Measurements from ENCODE around the gene MAP7.

Gene MAP7

DNA sequence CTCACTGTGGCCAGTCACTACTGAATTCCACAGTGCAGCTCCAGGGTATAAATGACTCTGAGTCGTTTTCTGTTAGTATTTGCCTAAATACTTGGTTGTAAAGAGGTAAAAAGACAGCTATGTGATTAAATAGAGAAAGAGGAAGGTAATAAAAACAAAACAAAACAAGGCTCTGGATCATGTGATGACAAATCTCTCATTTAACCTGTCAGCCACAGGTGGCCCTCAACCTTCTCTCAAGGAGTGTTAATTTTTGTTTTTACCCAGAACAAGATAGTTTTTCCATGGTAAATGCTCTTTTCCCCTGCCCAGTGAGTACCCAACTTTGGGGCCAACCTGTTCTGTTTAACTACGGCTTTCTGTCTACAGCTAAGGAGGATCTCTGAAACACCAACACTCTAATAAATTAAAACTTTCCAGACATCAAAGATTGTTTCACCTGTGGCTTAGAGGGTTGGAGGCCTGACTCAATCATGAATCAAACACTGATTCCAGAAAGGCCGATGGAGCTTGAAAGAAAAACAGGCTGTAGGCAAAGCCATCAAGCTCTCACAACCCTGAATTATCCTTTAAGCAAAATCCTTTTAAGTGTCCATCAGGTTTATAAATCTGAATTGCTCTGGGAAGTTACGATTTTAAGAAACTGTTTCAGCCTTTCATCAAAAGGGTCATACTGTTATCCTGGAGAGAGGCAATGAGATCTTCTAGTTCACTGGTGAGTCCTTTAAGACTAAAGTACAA, 179.1 kb downstream of the MAP7 start:
- Histone ChIP-seq H3K36me3 (ENCODE audit: control insufficient read depth, insufficient read depth, low read length) (no peaks in the 10 kb centered on the region), H3K4me3 (ENCODE audit: low read length) (no peak overlapping the region), H3K9ac (ENCODE audit: low read length) (no peak overlapping the region), H3K27me3 (ENCODE audit: control insufficient read depth, insufficient read depth, low read length) (no peaks in the 10 kb centered on the region), H3K4me1 (ENCODE audit: control insufficient read depth, insufficient read depth, low read length) (peaks cover 3% of the 10 kb centered on the region), H3K27ac (ENCODE audit: low read depth, low read length) (no peak overlapping the region)

DNA sequence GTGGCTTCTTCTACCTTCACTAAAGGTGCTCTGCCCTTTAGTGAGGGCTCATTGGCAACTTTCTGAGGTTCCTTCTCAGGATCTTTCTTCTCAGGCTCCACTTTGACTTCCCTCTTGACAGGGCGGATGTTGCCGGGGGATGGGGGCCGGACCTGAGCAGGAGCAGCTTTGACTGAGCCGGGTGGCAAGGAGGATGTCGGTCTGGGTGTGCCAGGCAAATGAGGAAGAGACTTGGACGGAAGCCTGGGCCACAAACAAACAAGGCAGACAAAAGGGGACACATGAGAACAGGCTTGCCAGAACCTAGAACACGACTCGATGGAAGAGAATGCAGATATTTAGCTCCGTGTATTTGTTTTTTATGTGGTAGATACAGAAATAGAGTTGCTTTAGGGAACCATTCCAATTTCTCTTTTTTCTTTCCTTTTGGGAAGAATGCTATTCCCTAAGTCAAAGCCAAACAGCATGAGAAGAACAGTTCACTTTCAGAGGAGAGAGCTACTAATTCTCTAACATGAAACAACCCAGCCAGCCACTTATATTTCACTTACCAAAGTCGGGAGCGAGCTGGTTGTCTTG, 184.4 kb downstream of the MAP7 start:
- Histone ChIP-seq H3K27me3 (ENCODE audit: control insufficient read depth, insufficient read depth, low read length) (no peaks in the 10 kb centered on the region), H3K27ac (ENCODE audit: low read depth, low read length) (no peak overlapping the region), H3K9ac (ENCODE audit: low read length) (no peak overlapping the region), H3K4me3 (ENCODE audit: low read length) (no peak overlapping the region), H3K36me3 (ENCODE audit: control insufficient read depth, insufficient read depth, low read length) (no peaks in the 10 kb centered on the region), H3K4me1 (ENCODE audit: control insufficient read depth, insufficient read depth, low read length) (no peaks in the 10 kb centered on the region)

DNA sequence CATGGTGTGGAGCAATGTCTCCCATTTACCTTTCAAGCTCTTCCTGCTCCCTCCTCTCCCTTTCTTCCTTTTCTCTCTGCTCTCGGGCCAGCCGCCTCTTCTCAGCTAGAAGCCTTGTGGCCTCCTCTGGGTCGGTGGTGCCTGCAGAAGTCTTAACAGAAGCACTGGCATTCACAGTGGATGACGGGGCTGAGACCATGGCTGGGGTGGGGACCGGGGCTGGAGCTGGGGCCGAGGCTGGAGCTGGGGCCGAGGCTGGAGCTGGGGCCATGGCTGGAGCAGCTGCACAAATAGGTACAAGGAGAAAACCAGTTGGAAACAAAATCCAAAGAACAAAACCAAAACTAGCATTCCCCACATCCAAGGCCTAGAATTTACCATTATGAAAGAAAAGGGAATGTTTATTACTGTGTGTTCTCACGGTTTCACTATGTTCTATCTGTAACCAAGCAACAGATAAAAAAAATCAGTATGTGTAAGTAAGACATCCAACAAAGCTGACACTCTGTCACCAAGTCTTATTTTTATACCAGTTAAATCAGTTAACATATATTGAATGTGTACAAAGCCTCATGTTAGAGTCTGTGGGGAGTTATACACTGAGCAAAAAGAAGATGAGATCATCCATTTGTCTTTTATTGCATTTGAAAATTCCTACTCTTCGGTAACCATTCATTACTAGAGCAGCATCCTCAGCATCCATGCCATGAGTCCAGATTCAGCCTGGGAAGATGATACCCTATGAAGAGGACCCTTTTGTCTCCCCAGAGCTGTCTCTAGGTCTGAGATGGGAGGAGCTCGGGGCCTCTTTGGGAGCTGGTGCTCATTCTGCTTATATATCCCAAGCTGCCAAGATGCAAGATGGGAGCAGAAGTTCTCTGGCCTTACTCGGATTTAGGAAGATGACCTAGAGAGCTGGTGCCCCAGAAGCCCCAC, 187.5 kb downstream of the MAP7 start:
- Histone ChIP-seq H3K9ac (ENCODE audit: low read length) (no peak overlapping the region), H3K27me3 (ENCODE audit: control insufficient read depth, insufficient read depth, low read length) (no peaks in the 10 kb centered on the region), H3K27ac (ENCODE audit: low read depth, low read length) (no peak overlapping the region), H3K4me3 (ENCODE audit: low read length) (no peak overlapping the region), H3K36me3 (ENCODE audit: control insufficient read depth, insufficient read depth, low read length) (no peaks in the 10 kb centered on the region), H3K4me1 (ENCODE audit: control insufficient read depth, insufficient read depth, low read length) (no peaks in the 10 kb centered on the region)

- Histone ChIP-seq H3K4me3 (ENCODE audit: low read length) (no peak overlapping the region), H3K27me3 (ENCODE audit: control insufficient read depth, insufficient read depth, low read length) (no peaks in the 10 kb centered on the region), H3K27ac (ENCODE audit: low read depth, low read length) (no peak overlapping the region), H3K9ac (ENCODE audit: low read length) (no peak overlapping the region), H3K36me3 (ENCODE audit: control insufficient read depth, insufficient read depth, low read length) (no peaks in the 10 kb centered on the region), H3K4me1 (ENCODE audit: control insufficient read depth, insufficient read depth, low read length) (no peaks in the 10 kb centered on the region)
Observed at GRCh38 chr6:136361787-136362186, 188.4 kb downstream of the MAP7 start.

DNA sequence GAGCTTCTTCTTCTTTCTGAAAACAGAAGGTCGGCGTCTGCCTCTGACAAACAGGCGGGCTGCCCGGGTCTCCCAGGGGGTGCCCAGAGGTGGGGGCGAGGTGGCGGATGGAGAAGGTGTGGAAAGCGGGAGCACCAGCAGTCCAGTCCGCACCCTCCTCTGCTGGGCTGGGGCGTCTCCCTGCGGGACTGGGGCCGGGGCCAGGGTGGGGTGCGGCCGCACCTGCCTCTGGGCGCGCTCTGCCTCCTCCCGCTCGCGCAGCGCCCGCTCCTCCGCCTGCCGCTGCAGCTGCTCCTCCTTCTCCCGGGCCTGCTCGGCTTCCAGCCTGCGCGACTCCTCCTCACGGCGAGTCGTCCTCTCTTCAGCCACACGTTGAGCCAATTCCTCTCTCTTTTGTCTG, 189.4 kb downstream of the MAP7 start:
- Histone ChIP-seq H3K36me3 (ENCODE audit: control insufficient read depth, insufficient read depth, low read length) (no peaks in the 10 kb centered on the region), H3K27ac (ENCODE audit: low read depth, low read length) (no peak overlapping the region), H3K9ac (ENCODE audit: low read length) (no peak overlapping the region)

GRCh38 chr6:136359851-136360250, 190.4 kb downstream of the MAP7 start:
- Histone ChIP-seq H3K9ac (ENCODE audit: low read length) (no peak overlapping the region), H3K4me3 (ENCODE audit: low read length) (no peak overlapping the region), H3K27ac (ENCODE audit: low read depth, low read length) (no peak overlapping the region), H3K27me3 (ENCODE audit: control insufficient read depth, insufficient read depth, low read length) (no peaks in the 10 kb centered on the region), H3K4me1 (ENCODE audit: control insufficient read depth, insufficient read depth, low read length) (no peaks in the 10 kb centered on the region), H3K36me3 (ENCODE audit: control insufficient read depth, insufficient read depth, low read length) (no peaks in the 10 kb centered on the region)

More for the DNA sequence above, 189.4 kb downstream of the MAP7 start:
- Histone ChIP-seq H3K27me3 (ENCODE audit: control insufficient read depth, insufficient read depth, low read length) (no peaks in the 10 kb centered on the region), H3K4me3 (ENCODE audit: low read length) (no peak overlapping the region), H3K4me1 (ENCODE audit: control insufficient read depth, insufficient read depth, low read length) (no peaks in the 10 kb centered on the region)

DNA sequence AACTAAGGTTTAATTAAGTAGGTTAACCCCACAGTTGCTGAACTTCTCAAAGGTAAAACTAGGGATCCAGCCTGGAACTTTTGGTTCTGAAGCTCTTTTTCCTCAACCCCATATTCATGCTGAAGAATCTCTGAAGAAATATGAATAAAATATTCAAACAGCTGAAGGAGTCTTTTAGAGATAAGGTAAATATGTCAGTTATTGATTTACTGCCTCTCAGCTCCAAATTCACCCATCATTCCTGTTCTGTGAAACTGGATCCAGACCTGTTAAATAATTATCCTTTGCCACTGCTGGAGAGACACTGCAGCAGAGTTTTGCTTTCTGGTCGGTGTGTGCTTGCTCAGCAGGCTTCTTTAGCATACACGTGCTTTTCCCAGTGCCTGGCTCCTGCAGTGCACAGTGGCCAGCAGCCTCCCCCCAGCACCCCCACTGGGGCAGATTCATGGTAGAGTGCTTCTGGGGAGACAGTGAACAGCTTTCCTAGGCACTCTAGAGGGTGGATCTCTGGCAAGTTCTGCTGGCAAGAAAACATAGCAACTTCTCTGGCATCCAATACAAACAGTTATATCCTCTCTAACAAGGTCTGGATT, 198.6 kb downstream of the MAP7 start:
- Histone ChIP-seq H3K36me3 (ENCODE audit: control insufficient read depth, insufficient read depth, low read length) (no peaks in the 10 kb centered on the region), H3K4me3 (ENCODE audit: low read length) (no peak overlapping the region), H3K4me1 (ENCODE audit: control insufficient read depth, insufficient read depth, low read length) (peaks cover 5% of the 10 kb centered on the region), H3K27me3 (ENCODE audit: control insufficient read depth, insufficient read depth, low read length) (no peaks in the 10 kb centered on the region), H3K9ac (ENCODE audit: low read length) (no peak overlapping the region), H3K27ac (ENCODE audit: low read depth, low read length) (no peak overlapping the region)

DNA sequence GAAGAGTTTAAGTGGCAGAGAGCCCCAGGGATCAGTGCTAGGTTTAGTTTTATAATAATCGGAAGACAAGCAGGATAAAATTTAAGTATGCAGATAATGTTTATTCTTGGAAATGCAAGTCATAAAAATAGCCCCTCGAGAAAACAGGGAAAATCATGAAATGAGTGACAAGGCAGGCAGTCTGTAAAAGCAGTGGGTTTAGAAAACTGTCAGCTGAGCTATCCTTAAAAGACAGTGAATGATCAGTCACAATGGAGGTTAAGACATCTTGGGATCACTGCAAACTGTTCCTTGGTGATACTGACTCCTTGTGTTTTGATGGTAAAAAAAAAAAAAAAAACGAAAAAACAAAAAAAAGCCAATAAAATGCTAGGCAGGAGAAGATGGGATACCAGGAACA, 199.3 kb downstream of the MAP7 start:
- no peak overlapping the region for H3K9ac ChIP-seq (ENCODE audit: low read length)
- no peaks in the 10 kb centered on the region for H3K36me3 ChIP-seq (ENCODE audit: control insufficient read depth, insufficient read depth, low read length)

DNA sequence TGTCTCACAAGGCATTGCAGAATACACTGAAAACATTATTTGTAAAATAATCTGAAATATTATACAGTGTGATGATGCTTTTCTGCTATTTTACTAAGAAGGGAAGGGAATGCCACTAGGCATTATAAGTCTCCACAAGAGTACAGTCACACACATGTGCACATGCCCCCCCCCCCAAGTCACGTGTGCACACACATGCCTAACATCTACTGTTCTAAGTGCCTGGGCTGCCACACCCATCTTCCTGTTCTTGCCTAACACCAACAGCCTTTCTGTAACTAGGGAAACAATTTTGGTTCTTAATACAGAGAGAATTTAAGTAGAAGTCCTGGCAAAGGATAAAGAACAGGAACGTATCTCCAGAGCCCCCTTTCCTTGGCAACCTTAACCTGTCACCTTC, 202.4 kb downstream of the MAP7 start:
- Histone ChIP-seq H3K4me3 (ENCODE audit: low read length) (no peak overlapping the region), H3K27me3 (ENCODE audit: control insufficient read depth, insufficient read depth, low read length) (no peaks in the 10 kb centered on the region), H3K4me1 (ENCODE audit: control insufficient read depth, insufficient read depth, low read length) (peaks cover 5% of the 10 kb centered on the region), H3K27ac (ENCODE audit: low read depth, low read length) (no peak overlapping the region), H3K36me3 (ENCODE audit: control insufficient read depth, insufficient read depth, low read length) (no peaks in the 10 kb centered on the region), H3K9ac (ENCODE audit: low read length) (no peak overlapping the region)

More for the DNA sequence above, 199.3 kb downstream of the MAP7 start:
- Histone ChIP-seq H3K27me3 (ENCODE audit: control insufficient read depth, insufficient read depth, low read length) (no peaks in the 10 kb centered on the region), H3K4me3 (ENCODE audit: low read length) (no peak overlapping the region), H3K4me1 (ENCODE audit: control insufficient read depth, insufficient read depth, low read length) (peaks cover 5% of the 10 kb centered on the region), H3K27ac (ENCODE audit: low read depth, low read length) (no peak overlapping the region)

DNA sequence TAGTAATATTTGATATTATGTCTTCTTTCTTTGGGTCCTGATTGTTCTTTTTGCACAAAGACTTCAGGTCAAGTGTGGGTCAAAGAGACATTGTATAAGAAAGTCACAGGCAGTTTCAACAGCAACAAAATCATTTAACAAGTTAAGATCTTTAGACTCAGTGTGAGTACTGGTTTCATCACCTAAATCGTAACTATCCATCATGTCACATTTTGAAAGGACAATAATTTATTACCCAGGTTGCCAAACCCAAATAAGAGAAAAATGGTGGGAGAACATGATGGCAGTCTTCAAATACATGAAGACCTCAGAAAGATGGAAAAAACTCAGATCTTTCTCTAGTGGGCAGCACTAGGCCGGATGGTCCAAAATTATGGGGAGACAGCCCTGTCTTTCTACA, 205.1 kb downstream of the MAP7 start:
- Histone ChIP-seq H3K9ac (ENCODE audit: low read length) (no peak overlapping the region), H3K36me3 (ENCODE audit: control insufficient read depth, insufficient read depth, low read length) (no peaks in the 10 kb centered on the region), H3K4me1 (ENCODE audit: control insufficient read depth, insufficient read depth, low read length) (no peaks in the 10 kb centered on the region), H3K27me3 (ENCODE audit: control insufficient read depth, insufficient read depth, low read length) (no peaks in the 10 kb centered on the region), H3K27ac (ENCODE audit: low read depth, low read length) (no peak overlapping the region), H3K4me3 (ENCODE audit: low read length) (no peak overlapping the region)

DNA sequence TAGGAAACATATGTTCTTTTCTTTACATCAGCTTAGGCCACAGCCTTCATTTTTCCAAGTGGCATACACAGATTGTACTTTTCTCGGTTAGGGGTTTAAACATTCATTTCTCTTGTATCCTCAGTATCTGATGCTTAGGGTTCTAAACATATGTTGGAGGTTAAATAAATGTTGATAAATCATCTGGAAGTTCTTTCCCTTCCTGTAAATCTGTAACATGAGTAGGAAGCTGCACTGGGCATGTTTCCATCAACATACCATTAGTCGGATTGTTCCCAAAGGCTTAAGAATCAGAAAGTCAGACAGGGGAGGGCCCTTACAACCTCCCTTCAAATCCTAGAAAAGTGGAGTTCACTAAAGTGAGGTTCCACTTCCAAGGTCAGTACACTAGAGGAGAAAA, 205.8 kb downstream of the MAP7 start:
- no peaks in the 10 kb centered on the region for H3K27me3 ChIP-seq (ENCODE audit: control insufficient read depth, insufficient read depth, low read length)
- no peak overlapping the region for H3K9ac ChIP-seq (ENCODE audit: low read length)
- no peaks in the 10 kb centered on the region for H3K4me1 ChIP-seq (ENCODE audit: control insufficient read depth, insufficient read depth, low read length)
- no peak overlapping the region for H3K27ac ChIP-seq (ENCODE audit: low read depth, low read length)
- H3K4me3 ChIP-seq (ENCODE audit: low read length): no peak overlapping the region
- H3K36me3 ChIP-seq (ENCODE audit: control insufficient read depth, insufficient read depth, low read length): no peaks in the 10 kb centered on the region

DNA sequence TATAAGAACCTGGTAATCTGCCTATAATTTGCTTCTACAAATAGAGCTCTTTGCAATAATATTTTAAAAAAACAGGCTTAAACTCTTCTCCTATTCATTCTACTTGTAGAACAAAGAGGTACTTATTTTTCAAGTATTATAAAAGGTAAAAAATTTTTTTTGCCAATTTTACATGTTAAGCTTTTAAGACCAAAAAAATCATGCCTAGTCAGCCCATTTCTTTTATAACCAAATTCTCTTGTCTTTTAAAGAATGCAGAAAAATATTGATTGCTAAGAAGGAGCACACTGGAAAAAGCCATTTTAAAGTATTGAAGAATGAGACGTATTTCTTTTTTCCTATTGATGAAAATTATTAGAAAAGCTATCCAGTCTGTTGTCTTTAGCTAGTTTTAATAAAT, 206.5 kb downstream of the MAP7 start:
- no peaks in the 10 kb centered on the region for H3K4me1 ChIP-seq (ENCODE audit: control insufficient read depth, insufficient read depth, low read length)
- H3K27me3 ChIP-seq (ENCODE audit: control insufficient read depth, insufficient read depth, low read length): no peaks in the 10 kb centered on the region
- no peak overlapping the region for H3K9ac ChIP-seq (ENCODE audit: low read length)
- no peak overlapping the region for H3K27ac ChIP-seq (ENCODE audit: low read depth, low read length)
- no peaks in the 10 kb centered on the region for H3K36me3 ChIP-seq (ENCODE audit: control insufficient read depth, insufficient read depth, low read length)
- H3K4me3 ChIP-seq (ENCODE audit: low read length): no peak overlapping the region

Data from rectal smooth muscle tissue (tissue), 1 donor.